ENCODE data around the gene AKT2.

AKT2 gene

GRCh38 chr19:40244579-40245317 lies 40.4 kb downstream of the AKT2 start:
- TF ChIP-seq ZFX (IDR thresholded peaks at IDR 0.05; ENCODE audit: borderline replicate concordance) (no peak), CTCF (IDR thresholded peaks at IDR 0.05) (no peak)

GRCh38 chr19:40243181-40243580 lies 42.0 kb downstream of the AKT2 start:
- H3K27ac ChIP-seq, result no peak overlapping the region
- TF ChIP-seq CTCF (IDR thresholded peaks at IDR 0.05) (no peak), ZFX (IDR thresholded peaks at IDR 0.05; ENCODE audit: borderline replicate concordance) (no peak)

More at GRCh38 chr19:40244579-40245317, 40.4 kb downstream of the AKT2 start:
- H3K27ac ChIP-seq, result no peak overlapping the region

GRCh38 chr19:40242480-40242879 lies 42.7 kb downstream of the AKT2 start:
- no peak overlapping the region for H3K27ac ChIP-seq
- no peak for TF ChIP-seq ZFX (IDR thresholded peaks at IDR 0.05; ENCODE audit: borderline replicate concordance)
- TF ChIP-seq CTCF (IDR thresholded peaks at IDR 0.05), result no peak

GRCh38 chr19:40241809-40242384 lies 43.2 kb downstream of the AKT2 start:
- H3K27ac ChIP-seq, result no peak overlapping the region
- TF ChIP-seq ZFX (IDR thresholded peaks at IDR 0.05; ENCODE audit: borderline replicate concordance) (no peak), CTCF (IDR thresholded peaks at IDR 0.05) (no peak)

GRCh38 chr19:40241125-40241808 lies 43.9 kb downstream of the AKT2 start:
- no peak for TF ChIP-seq ZFX (IDR thresholded peaks at IDR 0.05; ENCODE audit: borderline replicate concordance)
- no peak for TF ChIP-seq CTCF (IDR thresholded peaks at IDR 0.05)
- no peak overlapping the region for H3K27ac ChIP-seq

- TF ChIP-seq ZFX (IDR thresholded peaks at IDR 0.05; ENCODE audit: borderline replicate concordance) (no peak), CTCF (IDR thresholded peaks at IDR 0.05) (no peak)
- no peak overlapping the region for H3K27ac ChIP-seq
These were observed 44.8 kb downstream of the AKT2 start for GRCh38 chr19:40240332-40240731.

All from 22Rv1 (cell line).